GM12878 (cell line): ENCODE data around the gene ARID1A. TPM values are rescaled to one million over a fixed set of nuclear protein-coding genes. Genes with fewer than 3 reads are reported as not detected.

Experiments used
- ATAC-seq: fragments of 200-7000 bp; cut with Tn5 transposase; 3 replicates; pipeline ENCODE4 v1.9.1; 2020; ENCODE audit warnings: mild to moderate bottlenecking, moderate library complexity
- BruUV-seq: library from RNA; stranded (reverse); fragments of 400-500 nt; replicated peaks from 2 replicates; lab custom pipeline; 2021; lab: Mats Ljungman, UMichigan
- CTCF ChIA-PET: fragments of 300-600 bp; sonication (Branson Sonifier 250); formaldehyde crosslinking; extraction: SDS; loops from one replicate; lab custom pipeline; 2021; ENCODE audit warnings: inconsistent platforms; lab: Yijun Ruan, JAX
- POLR2A ChIA-PET: fragments of 350-600 bp; formaldehyde crosslinking; extraction: SDS; loops from one replicate; lab custom pipeline; 2021; ENCODE audit warnings: inconsistent platforms; lab: Charles Lee
- RAD21 ChIA-PET: fragments of 300-600 bp; sonication (Branson Sonifier 250); formaldehyde crosslinking; loops from one replicate; lab custom pipeline; 2023; ENCODE audit warnings: antibody characterized with exemption; ENCODE audit not compliant: unreplicated experiment; lab: Charles Lee
- SMC1A ChIA-PET: fragments of 300-600 bp; sonication (Branson Sonifier 250); formaldehyde crosslinking; loops from one replicate; lab custom pipeline; 2023; ENCODE audit not compliant: unreplicated experiment, uncharacterized antibody; lab: Charles Lee
- DNase-seq: peaks from one replicate; pipeline ENCODE4 v3.0.0-alpha.2; 2011; ENCODE audit warnings: low read depth, low spot score
- FAIRE-seq: peaks from 3 replicates; lab custom pipeline; 2011; peaks lifted over from hg19 to GRCh38; lab: Jason Lieb, UNC
- H2AFZ ChIP-seq: 2 replicates; pipeline ENCODE4 v1.6.0; 2011; ENCODE audit warnings: low read depth, low read length, control low read depth; ENCODE audit not compliant: control insufficient read depth
- H3K27ac ChIP-seq: 2 replicates; pipeline ENCODE4 v1.5.1; 2011; ENCODE audit warnings: control low read depth; ENCODE audit not compliant: control insufficient read depth, insufficient read depth
- H3K27me3 ChIP-seq, 2 experiments: replicated peaks in 1 of 2; 2 replicates each; pipeline versions ENCODE4 v1.6.0 to v1.6.1; 2011; ENCODE audit warnings: low read length in 1 of 2; ENCODE audit not compliant: control insufficient read depth in 2 of 2, insufficient read depth in 2 of 2
- H3K36me3 ChIP-seq, 2 experiments: 2 replicates each; pipeline ENCODE4 v1.5.1; 2011; ENCODE audit warnings: low read length in 1 of 2; ENCODE audit not compliant: control insufficient read depth in 2 of 2, insufficient read depth in 2 of 2
- H3K4me1 ChIP-seq: 2 replicates; pipeline ENCODE4 v1.6.1; 2011; ENCODE audit warnings: mild to moderate bottlenecking, low read length, moderate library complexity, mixed read lengths; ENCODE audit not compliant: control insufficient read depth, insufficient read depth
- H3K4me2 ChIP-seq: 2 replicates; pipeline ENCODE4 v1.6.0; 2011; ENCODE audit warnings: control low read depth; ENCODE audit not compliant: control insufficient read depth, insufficient read depth
- H3K4me3 ChIP-seq: fragments of 200-600 bp; sonication (generic); 2 replicates; pipeline ENCODE4 v1.5.1; 2016
- H3K79me2 ChIP-seq: 2 replicates; pipeline ENCODE4 v1.6.0; 2011; ENCODE audit warnings: low read length; ENCODE audit not compliant: control insufficient read depth, insufficient read depth
- H3K9ac ChIP-seq: 2 replicates; pipeline ENCODE4 v1.8.0; 2011; ENCODE audit warnings: low read length, control low read depth, mixed read lengths; ENCODE audit not compliant: control insufficient read depth, insufficient read depth
- H3K9me3 ChIP-seq: replicated peaks from 3 replicates; pipeline ENCODE4 v1.5.1; 2011; ENCODE audit warnings: mild to moderate bottlenecking, low read length; ENCODE audit not compliant: control insufficient read depth, insufficient read depth
- H4K20me1 ChIP-seq: 2 replicates; pipeline ENCODE4 v1.6.0; 2011; ENCODE audit not compliant: control insufficient read depth, insufficient read depth
- JUND ChIP-seq: IDR thresholded peaks from 2 replicates; pipeline ENCODE4 v1.6.1; 2012; ENCODE audit warnings: low read depth, mild to moderate bottlenecking, low read length, improper control_type of control experiment, moderate library complexity
- ZBED1 ChIP-seq: IDR thresholded peaks from 2 replicates; pipeline ENCODE4 v1.6.1; 2016; ENCODE audit warnings: borderline replicate concordance
- WGBS: methylation state at CpG from one replicate; pipeline ENCODE4 v1.1.6; 2016; ENCODE audit warnings: low lambda C conversion rate; ENCODE audit not compliant: insufficient replicate concordance, insufficient coverage; ENCODE audit errors: missing lambda C conversion rate; 5-methylcytosine and 5-hydroxymethylcytosine counted together
- in situ Hi-C: fragments of 300-500 bp; cut with MboI; formaldehyde crosslinking; loops from 9 replicates; pipeline ENCODE4 v1.14.3; 2018; ENCODE audit warnings: mixed read lengths
- intact Hi-C: fragments of 100-400 bp; cut with micrococcal nuclease; formaldehyde crosslinking; loops from one replicate; pipeline ENCODE4 v1.14.2; 2022; ENCODE audit not compliant: unreplicated experiment
- polyA plus RNA-seq, 11 experiments: library from polyadenylated mRNA; depleted of rRNA in 4 of 11; unstranded in 6 of 11; stranded (reverse) in 5 of 11; fragments of >200 nt; fragmentation: Nextera tagmentation in 4 of 11; fragmentation: Illumina TruSeq in 1 of 11; extraction: Ambion mirVana in 4 of 11; extraction: Trizol in 1 of 11; gene quantifications; 1 replicate in 1 of 11; 2 replicates in 10 of 11; pipeline versions ENCODE4 v1.2.1 to v1.2.3, GENCODE V29; 2011 to 2016; ENCODE audit warnings: inconsistent platforms in 2 of 11, missing spikeins in 2 of 11, low read depth in 1 of 11
- total RNA-seq, 4 experiments: library from RNA; depleted of rRNA in 3 of 4; stranded (reverse); fragments of >200 nt in 3 of 4; fragmentation: Illumina TruSeq in 1 of 4; extraction: Trizol in 1 of 4; gene quantifications; 2 replicates each; pipeline versions ENCODE4 v1.2.1 to v1.2.3, GENCODE V29; 2013 to 2021
- TF ChIP-seq, protein P1 (sequence below): fragments of 450-650 bp; IDR thresholded peaks from 2 replicates; pipeline ENCODE4 v1.6.1; 2017; ENCODE audit warnings: antibody characterized with exemption, mild to moderate bottlenecking, moderate library complexity

Gene ARID1A
- total and polyA plus RNA-seq, 10 of the 15 experiments (the other 5 are each of a cell fraction or from before 2014, with no cell fraction given), result 10.0 to 98.0 (median 23.5) TPM

DNA sequence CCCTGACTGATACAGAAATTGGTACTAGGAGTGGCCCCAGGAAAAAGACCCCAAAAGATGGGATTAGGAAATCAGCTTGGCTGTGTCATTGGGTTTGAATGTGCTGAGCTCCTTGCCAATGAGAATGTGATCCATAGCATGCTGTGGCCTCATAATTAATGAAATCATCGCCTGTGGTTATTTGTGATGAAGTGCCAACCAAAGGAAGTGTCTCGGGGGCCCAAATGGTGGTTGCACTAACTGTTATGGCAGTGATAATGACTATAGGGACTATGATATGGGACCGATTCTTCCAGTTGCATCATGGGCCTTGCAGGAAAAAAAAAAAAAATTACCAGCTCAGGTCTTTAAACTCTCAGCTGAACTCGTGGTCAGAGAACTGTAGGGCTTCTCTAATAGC lies 115.2 kb downstream of the ARID1A start:
- Histone ChIP-seq H3K4me2 (no peak overlapping the region), H2AFZ (no peak overlapping the region), H3K9ac (no peak overlapping the region), H3K4me3 (no peak overlapping the region), H3K36me3 (no peaks in the 10 kb centered on the region), H3K9me3 (no peaks in the 10 kb centered on the region)
- POLR2A ChIA-PET, result interaction anchor here (0.5 to 3.5 kb wide), 15 partner anchors 10 to 209 kb away, joined by 3 to 18 read pairs (median 4); partner anchors contain the start of gene PIGV
- RAD21 ChIA-PET, result interaction anchor here (0.6 to 4.7 kb wide), 15 partner anchors 10 to 209 kb away, joined by 3 to 43 read pairs (median 6); partner anchors contain the start of gene PIGV
- ATAC-seq, result 0 out of 3 replicates have a peak, but pooled peaks have one; percentile 20
- in situ Hi-C loops, result loop anchor here (5.0 kb wide), 1 partner anchor 66 kb away; no protein-coding TSS in a partner anchor
- CTCF ChIA-PET, result interaction anchor here (0.6 to 6.2 kb wide), 30 partner anchors 8 to 272 kb away, joined by 3 to 117 read pairs (median 8); partner anchors contain the start of genes PIGV, SFN and ZDHHC18
- no TSS peak for BruUV-seq
- intact Hi-C loops, result loop anchor here (2.0 kb wide), 1 partner anchor 22 kb away; no protein-coding TSS in a partner anchor
- no peak for TF ChIP-seq ZBED1
- no peak for TF ChIP-seq JUND
- TF ChIP-seq, protein P1, sequence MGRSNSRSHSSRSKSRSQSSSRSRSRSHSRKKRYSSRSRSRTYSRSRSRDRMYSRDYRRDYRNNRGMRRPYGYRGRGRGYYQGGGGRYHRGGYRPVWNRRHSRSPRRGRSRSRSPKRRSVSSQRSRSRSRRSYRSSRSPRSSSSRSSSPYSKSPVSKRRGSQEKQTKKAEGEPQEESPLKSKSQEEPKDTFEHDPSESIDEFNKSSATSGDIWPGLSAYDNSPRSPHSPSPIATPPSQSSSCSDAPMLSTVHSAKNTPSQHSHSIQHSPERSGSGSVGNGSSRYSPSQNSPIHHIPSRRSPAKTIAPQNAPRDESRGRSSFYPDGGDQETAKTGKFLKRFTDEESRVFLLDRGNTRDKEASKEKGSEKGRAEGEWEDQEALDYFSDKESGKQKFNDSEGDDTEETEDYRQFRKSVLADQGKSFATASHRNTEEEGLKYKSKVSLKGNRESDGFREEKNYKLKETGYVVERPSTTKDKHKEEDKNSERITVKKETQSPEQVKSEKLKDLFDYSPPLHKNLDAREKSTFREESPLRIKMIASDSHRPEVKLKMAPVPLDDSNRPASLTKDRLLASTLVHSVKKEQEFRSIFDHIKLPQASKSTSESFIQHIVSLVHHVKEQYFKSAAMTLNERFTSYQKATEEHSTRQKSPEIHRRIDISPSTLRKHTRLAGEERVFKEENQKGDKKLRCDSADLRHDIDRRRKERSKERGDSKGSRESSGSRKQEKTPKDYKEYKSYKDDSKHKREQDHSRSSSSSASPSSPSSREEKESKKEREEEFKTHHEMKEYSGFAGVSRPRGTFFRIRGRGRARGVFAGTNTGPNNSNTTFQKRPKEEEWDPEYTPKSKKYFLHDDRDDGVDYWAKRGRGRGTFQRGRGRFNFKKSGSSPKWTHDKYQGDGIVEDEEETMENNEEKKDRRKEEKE, result no peak
- TF ChIP-seq, all 136 proteins: peak for 0
- FAIRE-seq, result no peak
- no peaks in the 10 kb centered on the region for H4K20me1 ChIP-seq
- H3K79me2 ChIP-seq, result no peaks in the 10 kb centered on the region
- H3K27me3 ChIP-seq, result no peaks in the 10 kb centered on the region
- no peaks in the 10 kb centered on the region for H3K4me1 ChIP-seq
- 64% methylated on average over 4 of the region's 4 CpGs for WGBS
- DNase-seq, result no peak
- SMC1A ChIA-PET, result interaction anchor here (0.6 to 4.9 kb wide), 28 partner anchors 10 to 304 kb away, joined by 3 to 38 read pairs (median 5); partner anchors contain the start of gene GPATCH3
- no peak overlapping the region for H3K27ac ChIP-seq
